Measurements from ENCODE around the gene OTOP3.
A peak's percentile ranks its signal among the peaks of the same experiment; 100 is the strongest.

Gene OTOP3

GRCh38 chr17:74957935-74958740 lies 22.4 kb downstream of the OTOP3 start:
- no peak for DNase-seq (ENCODE audit: low read depth)

GRCh38 chr17:74959826-74960515 lies 24.3 kb downstream of the OTOP3 start:
- DNase-seq (ENCODE audit: low read depth), result no peak
- no peak for TF ChIP-seq CTCF (IDR thresholded peaks at IDR 0.05; ENCODE audit: low read depth, low read length, missing control alignments)
- H3K4me3 ChIP-seq (ENCODE audit: low read depth, low read length), result no peak overlapping the region

More at GRCh38 chr17:74957935-74958740, 22.4 kb downstream of the OTOP3 start:
- H3K4me3 ChIP-seq (ENCODE audit: low read depth, low read length), result no peak overlapping the region
- TF ChIP-seq CTCF (IDR thresholded peaks at IDR 0.05; ENCODE audit: low read depth, low read length, missing control alignments), result peak; percentile 93

- DNase-seq (ENCODE audit: low read depth), result peak; percentile 52
- no peak overlapping the region for H3K4me3 ChIP-seq (ENCODE audit: low read depth, low read length)
- peak; percentile 96 for TF ChIP-seq CTCF (IDR thresholded peaks at IDR 0.05; ENCODE audit: low read depth, low read length, missing control alignments)
These were observed 25.1 kb downstream of the OTOP3 start for GRCh38 chr17:74960570-74961342.

GRCh38 chr17:74961657-74962350 lies 26.1 kb downstream of the OTOP3 start:
- peak; percentile 41 for DNase-seq (ENCODE audit: low read depth)
- H3K4me3 ChIP-seq (ENCODE audit: low read depth, low read length), result no peak overlapping the region
- peak; percentile 72 for TF ChIP-seq CTCF (IDR thresholded peaks at IDR 0.05; ENCODE audit: low read depth, low read length, missing control alignments)

- no peak overlapping the region for H3K4me3 ChIP-seq (ENCODE audit: low read depth, low read length)
- TF ChIP-seq CTCF (IDR thresholded peaks at IDR 0.05; ENCODE audit: low read depth, low read length, missing control alignments), result no peak
- DNase-seq (ENCODE audit: low read depth), result no peak
These were observed 27.1 kb downstream of the OTOP3 start for GRCh38 chr17:74962622-74963394.

- TF ChIP-seq CTCF (IDR thresholded peaks at IDR 0.05; ENCODE audit: low read depth, low read length, missing control alignments), result peak; percentile 16
- DNase-seq (ENCODE audit: low read depth), result no peak
- H3K4me3 ChIP-seq (ENCODE audit: low read depth, low read length), result no peak overlapping the region
These were observed 28.0 kb downstream of the OTOP3 start for GRCh38 chr17:74963656-74964055.

All from GM12864 (cell line).